ENCODE data around the gene FHL2. TPM values are rescaled to one million over a fixed set of nuclear protein-coding genes. Genes with fewer than 3 reads are reported as not detected.

FHL2 gene
- total RNA-seq, 1 experiment from 2014 or later, result 173 TPM

DNA sequence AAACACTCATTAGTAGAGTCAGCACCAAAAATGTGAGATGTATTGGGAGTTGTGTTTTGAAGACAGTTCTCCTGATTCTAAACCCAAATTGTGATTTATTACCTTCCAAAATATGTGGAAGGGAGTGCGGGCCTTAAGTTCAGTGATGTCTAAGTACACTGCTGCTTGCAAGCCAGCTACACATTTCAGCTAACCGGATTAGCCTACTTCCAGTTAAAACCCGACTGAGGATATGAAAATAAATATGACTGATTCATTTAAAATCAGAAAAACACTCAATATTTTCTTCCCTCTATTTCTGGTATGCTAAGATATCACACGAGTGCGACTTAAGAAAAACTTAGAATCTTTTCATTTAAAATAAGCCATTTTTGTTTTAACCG, 907 bp downstream of the FHL2 start:
- no peak for DNase-seq (ENCODE audit: low read depth)

GRCh38 chr2:105397025-105397722, 1.7 kb downstream of the FHL2 start:
- DNase-seq (ENCODE audit: low read depth), result peak; percentile 62

- peak; percentile 98 for DNase-seq (ENCODE audit: low read depth)
These were observed 2.4 kb downstream of the FHL2 start for GRCh38 chr2:105396254-105397024.

DNA sequence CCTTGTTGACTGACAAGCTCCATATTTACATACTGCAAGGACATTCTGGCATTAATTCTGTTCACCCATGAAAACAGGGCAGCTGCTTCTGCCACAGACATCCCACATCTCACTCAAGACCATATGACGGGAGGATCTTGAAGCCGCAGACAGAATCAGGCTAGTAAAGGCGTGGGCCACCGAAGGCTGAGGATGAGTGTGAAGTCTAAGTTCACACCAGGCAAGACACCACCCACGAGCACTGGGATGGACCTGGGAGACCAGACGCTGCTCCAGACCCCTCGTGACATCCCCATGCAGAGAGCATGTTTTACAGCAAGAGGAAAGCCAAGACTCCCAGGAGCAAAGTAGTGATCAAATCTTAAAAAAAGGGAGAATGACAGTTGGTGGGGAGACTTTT, 3.2 kb downstream of the FHL2 start:
- no peak for DNase-seq (ENCODE audit: low read depth)

GRCh38 chr2:105394951-105395611, 3.8 kb downstream of the FHL2 start:
- no peak for DNase-seq (ENCODE audit: low read depth)

DNA sequence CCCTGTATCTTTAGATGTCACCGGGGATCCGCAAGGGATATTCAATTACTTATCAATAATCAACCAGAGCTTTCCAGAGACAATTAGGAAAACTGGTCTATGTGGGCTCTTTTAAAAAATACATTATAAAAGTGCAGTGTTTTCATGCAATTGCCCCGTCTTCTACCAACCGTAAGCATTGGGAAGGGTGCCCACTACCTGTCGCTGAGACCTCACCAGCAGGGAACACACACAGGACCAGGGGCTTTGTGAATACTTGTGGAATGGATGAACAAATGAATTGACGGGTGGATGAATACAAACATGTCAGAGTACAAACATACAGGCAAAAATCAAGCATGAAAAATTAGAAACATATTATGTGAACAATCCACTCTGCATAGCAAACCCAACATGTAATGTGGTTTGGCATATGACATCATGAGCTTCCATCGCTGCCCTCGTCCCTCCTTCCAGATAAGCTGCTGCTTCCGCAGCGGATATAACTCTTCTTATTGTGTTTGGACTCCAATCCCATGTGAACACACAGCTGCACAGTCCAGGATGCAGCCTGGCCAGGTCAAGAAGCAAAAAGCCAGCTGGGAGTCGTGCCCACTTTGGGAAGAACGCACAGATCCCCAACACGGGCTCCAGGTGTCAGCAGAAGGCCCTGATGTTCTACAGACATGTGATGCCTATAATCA, 5.3 kb downstream of the FHL2 start:
- no peak for DNase-seq (ENCODE audit: low read depth)

- no peak for DNase-seq (ENCODE audit: low read depth)
These were observed 6.8 kb downstream of the FHL2 start for GRCh38 chr2:105391763-105392662.

DNA sequence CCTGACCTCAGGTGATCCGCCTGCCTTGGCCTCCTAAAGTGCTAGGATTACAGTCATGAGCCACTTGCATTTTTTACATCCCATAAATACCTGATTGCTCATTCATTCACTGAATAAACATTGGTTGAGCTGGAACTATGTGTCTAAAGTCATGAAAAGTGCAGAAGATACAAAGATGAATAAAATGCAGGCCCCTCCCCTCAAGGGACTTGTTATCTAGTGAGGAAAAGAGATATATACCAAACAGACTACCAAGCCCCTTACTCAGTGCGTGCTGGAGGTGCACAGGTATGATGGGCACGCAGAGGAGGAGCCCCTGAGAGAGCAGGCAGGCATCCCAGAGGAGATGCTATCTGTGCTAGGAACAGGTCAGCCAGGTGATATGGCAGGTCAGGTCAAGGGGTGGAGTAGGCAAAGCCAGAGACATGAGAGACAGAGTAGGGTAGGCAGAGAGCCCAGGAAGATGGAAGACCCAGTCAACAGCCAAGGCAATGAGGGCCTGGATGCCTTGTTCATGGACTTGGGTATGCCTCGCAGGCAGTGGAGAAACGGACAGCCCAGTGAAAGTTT, 7.7 kb downstream of the FHL2 start:
- DNase-seq (ENCODE audit: low read depth), result no peak

DNA sequence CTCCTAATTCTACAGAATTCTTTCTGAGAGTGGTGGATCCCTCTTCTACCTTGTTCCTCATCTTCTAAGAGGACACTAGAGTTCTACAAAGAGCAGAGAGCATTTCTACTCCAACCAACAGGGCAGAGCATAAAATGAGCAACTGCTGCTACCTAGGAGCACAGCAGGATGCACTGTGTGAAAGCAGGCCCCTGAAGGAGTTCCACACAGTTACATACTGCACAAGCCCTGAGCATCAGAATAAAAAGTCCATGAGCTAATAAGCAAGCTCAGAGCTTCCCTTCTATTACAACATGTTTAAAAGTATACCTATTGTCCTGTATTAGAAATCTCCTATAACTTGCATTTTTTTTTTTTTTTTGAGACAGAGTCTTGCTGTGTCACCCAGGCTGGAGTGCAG, 8.4 kb downstream of the FHL2 start:
- no peak for DNase-seq (ENCODE audit: low read depth)

DNA sequence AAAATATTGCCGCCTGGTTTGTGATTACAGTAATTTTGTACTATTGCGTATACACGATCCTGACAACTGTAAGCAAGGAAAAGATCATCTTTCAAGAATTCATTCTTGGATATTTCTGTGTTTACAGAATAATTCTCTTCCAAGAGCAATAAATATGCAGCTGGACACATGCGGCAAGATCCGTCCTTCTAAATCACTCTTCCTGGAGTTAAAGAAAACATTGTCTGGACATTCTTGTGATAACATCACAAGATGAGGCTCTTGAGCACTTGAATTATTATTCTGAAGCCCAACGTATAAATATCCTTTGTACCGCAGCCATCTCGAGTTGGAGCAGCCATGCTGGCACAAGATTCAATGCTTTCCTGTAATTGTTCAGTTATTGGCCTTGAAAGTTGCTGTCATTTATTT, 9.9 kb downstream of the FHL2 start:
- no peak for DNase-seq (ENCODE audit: low read depth)

- DNase-seq (ENCODE audit: low read depth), result no peak
These were observed 11.6 kb downstream of the FHL2 start for GRCh38 chr2:105387225-105387624.

GRCh38 chr2:105385731-105386540, 12.9 kb downstream of the FHL2 start:
- no peak for DNase-seq (ENCODE audit: low read depth)

GRCh38 chr2:105384861-105385260, 14.0 kb downstream of the FHL2 start:
- no peak for DNase-seq (ENCODE audit: low read depth)

DNA sequence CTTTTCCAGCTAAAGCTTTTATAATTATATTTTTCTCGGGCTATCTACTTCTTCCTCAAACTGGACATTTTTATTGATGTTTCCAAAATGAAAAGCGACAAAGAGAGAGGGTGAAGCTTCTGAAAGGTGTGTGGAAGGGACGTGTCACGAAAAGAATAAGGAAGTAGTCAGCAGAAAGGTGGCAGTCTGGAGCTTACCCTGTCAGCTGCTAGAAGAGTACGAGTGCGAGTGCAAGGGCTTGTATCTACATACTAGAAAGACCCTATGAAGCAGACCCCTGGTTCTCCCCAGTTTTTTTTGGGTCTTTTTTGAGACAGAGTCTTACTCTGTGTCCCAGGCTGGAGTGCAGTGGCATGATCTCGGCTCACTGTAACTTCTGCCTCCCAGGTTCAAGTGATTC, 14.6 kb downstream of the FHL2 start:
- DNase-seq (ENCODE audit: low read depth), result no peak

DNA sequence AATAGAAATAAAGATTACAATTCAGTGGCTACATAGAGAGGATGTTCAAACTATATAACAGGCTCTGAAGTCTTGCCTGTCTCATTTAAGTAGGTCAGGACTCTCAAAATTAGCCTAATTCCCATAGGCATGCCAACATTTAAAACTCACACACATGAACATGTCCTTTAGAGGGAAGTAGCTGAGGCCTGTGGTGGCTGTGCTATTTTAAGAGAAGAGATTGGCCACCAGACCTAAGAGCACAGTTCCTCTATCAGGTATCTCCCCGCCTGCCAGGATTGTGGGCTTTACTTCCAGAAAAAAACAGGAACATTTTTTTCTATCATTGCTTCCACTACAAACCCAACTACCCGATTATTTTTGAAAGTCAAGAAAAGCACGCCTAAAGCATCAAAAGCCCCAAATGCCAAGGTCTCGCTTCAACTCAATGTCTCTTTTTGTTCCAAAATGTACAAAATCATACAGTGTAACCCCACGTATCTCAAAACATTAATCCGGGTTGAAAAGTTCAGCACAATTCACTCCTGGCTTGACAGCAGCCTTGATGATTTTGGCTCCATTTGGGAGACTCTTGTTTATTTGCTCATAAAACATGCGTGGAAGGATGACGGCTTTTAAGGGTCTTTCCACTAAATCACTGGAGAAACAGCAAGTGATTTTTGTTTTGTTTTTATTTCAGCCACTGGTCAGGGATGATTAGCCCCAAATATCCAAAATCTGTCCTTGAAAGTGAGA, 15.3 kb downstream of the FHL2 start:
- no peak for DNase-seq (ENCODE audit: low read depth)

GRCh38 chr2:105382177-105382576, 16.7 kb downstream of the FHL2 start:
- no peak for DNase-seq (ENCODE audit: low read depth)

DNA sequence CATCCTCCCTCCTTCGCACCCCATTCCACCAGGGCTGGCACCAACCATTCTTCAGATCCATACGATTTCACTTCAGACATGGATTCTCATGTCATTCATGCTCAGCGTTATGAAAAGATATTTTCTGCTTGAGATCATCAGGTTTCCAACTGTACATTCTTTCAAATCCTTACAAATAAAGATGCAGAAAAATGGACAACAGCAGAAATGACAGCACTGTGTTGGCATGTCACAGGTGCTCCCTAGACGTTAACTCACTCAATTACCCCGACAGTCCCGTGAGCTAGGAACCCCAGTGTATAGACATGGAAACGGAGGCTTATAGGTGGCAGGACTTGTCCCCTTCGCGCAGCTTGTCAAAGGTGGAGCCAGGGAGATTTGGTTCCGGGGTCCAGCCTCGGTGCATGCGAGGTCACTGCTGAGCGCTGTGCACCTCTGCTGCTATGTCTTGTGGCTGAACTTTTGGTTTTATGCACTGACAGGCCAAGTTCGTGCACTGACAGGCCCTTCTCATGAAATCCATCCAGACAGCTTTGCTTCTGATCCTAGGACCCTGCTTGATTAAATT, 17.7 kb downstream of the FHL2 start:
- DNase-seq (ENCODE audit: low read depth), result no peak

GRCh38 chr2:105380432-105381100, 18.3 kb downstream of the FHL2 start:
- no peak for DNase-seq (ENCODE audit: low read depth)

Data from Daoy (cell line).